Suprapubic skin (tissue), 4 donors: ENCODE data around the gene ZW10. TPM values are rescaled to one million over a fixed set of nuclear protein-coding genes. Genes with fewer than 3 reads are reported as not detected.

ENCODE experiments used
- DNase-seq, 2 donors: peaks; one replicate each; pipeline ENCODE4 v3.0.0-alpha.2; 2019; ENCODE audit warnings: low spot score in 2 of 2
- H3K27ac ChIP-seq: fragments of 200-600 bp; sonication (generic); one replicate; pipeline ENCODE4 v1.5.1; 2019
- H3K27me3 ChIP-seq: fragments of 200-600 bp; sonication (generic); one replicate; pipeline ENCODE4 v1.5.1; 2019
- H3K36me3 ChIP-seq: fragments of 200-600 bp; sonication (generic); one replicate; pipeline ENCODE4 v1.5.1; 2019
- H3K4me1 ChIP-seq: fragments of 200-600 bp; sonication (generic); one replicate; pipeline ENCODE4 v1.5.1; 2019
- H3K4me3 ChIP-seq: fragments of 200-600 bp; sonication (generic); one replicate; pipeline ENCODE4 v1.5.1; 2019; ENCODE audit warnings: mild to moderate bottlenecking
- H3K9me3 ChIP-seq: fragments of 200-600 bp; sonication (generic); one replicate; pipeline ENCODE4 v1.5.1; 2019
- EP300 ChIP-seq: sonication (generic); formaldehyde crosslinking; IDR thresholded peaks from one replicate; pipeline ENCODE4 v1.6.1; 2017; ENCODE audit warnings: antibody characterized with exemption
- POLR2A ChIP-seq, 2 donors: fragments of 450-650 bp; IDR thresholded peaks; one replicate each; pipeline ENCODE4 v1.6.1; 2017; ENCODE audit warnings: antibody characterized with exemption in 2 of 2, mild to moderate bottlenecking in 2 of 2, moderate library complexity in 2 of 2
- POLR2AphosphoS5 ChIP-seq, 3 donors: sonication (generic); formaldehyde crosslinking; IDR thresholded peaks; one replicate each; pipeline ENCODE4 v1.6.1; 2017; ENCODE audit warnings: antibody characterized with exemption in 3 of 3
- WGBS: methylation state at CpG from one replicate; pipeline ENCODE4 v1.1.5; 2018; 5-methylcytosine and 5-hydroxymethylcytosine counted together
- total RNA-seq, 4 donors: library from RNA; depleted of rRNA; stranded (reverse); fragments of >200 nt; gene quantifications; one replicate each; pipeline ENCODE4 v1.1.0, GENCODE V29; 2016
- TF ChIP-seq, protein P1 (sequence below), 2 donors: fragments of 200-600 bp in 1 of 2; fragments of 450-650 bp in 1 of 2; sonication (generic) in 1 of 2; IDR thresholded peaks; one replicate each; pipeline ENCODE4 v1.5.1; 2016 to 2019; ENCODE audit warnings: antibody characterized with exemption in 2 of 2, mild to moderate bottlenecking in 1 of 2, moderate library complexity in 1 of 2

ZW10 gene
- total RNA-seq, 4 donors from 2014 or later, result 15.0 to 22.7 (median 20.8) TPM

DNA sequence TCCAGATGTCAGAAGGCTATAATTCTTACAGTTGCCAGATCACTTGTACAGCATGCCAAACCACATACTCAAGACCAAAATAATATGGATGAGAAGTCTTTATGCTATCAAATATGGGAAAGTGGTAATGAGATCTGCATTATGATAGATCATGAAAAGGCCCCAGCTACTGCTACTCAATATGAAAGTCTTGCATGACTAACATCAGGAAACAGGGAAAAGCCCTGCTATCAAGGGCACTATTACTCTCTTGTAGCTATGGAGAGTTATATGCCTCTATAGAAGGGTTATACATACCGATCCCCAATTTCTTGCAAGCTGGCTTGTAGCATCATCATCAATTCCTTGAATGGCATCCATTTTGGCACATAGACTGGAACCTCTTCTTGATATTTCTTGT is 37.2 kb downstream of the ZW10 start:
- H3K27ac ChIP-seq, result no peak overlapping the region
- H3K4me1 ChIP-seq, result no peaks in the 10 kb centered on the region
- 84% methylated on average over 1 of the region's 1 CpG for WGBS
- no peaks in the 10 kb centered on the region for H3K9me3 ChIP-seq
- TF ChIP-seq POLR2AphosphoS5 (IDR thresholded peaks at IDR 0.05) (no peak), EP300 (no peak), POLR2A (IDR thresholded peaks at IDR 0.05) (no peak)
- TF ChIP-seq, protein P1, sequence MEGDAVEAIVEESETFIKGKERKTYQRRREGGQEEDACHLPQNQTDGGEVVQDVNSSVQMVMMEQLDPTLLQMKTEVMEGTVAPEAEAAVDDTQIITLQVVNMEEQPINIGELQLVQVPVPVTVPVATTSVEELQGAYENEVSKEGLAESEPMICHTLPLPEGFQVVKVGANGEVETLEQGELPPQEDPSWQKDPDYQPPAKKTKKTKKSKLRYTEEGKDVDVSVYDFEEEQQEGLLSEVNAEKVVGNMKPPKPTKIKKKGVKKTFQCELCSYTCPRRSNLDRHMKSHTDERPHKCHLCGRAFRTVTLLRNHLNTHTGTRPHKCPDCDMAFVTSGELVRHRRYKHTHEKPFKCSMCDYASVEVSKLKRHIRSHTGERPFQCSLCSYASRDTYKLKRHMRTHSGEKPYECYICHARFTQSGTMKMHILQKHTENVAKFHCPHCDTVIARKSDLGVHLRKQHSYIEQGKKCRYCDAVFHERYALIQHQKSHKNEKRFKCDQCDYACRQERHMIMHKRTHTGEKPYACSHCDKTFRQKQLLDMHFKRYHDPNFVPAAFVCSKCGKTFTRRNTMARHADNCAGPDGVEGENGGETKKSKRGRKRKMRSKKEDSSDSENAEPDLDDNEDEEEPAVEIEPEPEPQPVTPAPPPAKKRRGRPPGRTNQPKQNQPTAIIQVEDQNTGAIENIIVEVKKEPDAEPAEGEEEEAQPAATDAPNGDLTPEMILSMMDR (IDR thresholded peaks at IDR 0.05), result no peak
- H3K27me3 ChIP-seq, result no peaks in the 10 kb centered on the region
- H3K4me3 ChIP-seq, result no peak overlapping the region
- peaks cover 79% of the 10 kb centered on the region for H3K36me3 ChIP-seq
- no peak for DNase-seq

DNA sequence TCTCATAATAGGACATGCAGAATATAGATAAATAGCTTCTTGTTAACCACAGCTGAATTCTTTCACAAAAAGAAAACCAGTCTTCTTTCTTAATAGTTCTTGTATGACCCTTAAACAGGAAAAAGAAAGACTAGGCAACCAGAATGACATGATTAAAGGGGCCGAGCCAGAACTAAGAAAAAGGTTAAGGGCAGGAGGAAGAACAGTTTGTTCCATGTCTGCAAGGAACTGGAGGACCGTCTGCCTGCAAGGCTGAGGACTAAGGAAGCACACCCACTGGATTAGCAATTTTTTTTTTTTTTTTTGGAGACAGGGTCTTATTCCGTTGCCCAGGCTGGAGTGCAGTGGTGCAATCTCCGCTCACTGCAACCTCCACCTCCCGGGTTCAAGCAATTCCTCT is 41.4 kb downstream of the ZW10 start:
- no peak for DNase-seq
- H3K4me3 ChIP-seq, result no peak overlapping the region
- TF ChIP-seq POLR2A (IDR thresholded peaks at IDR 0.05), result no peak
- no peak for TF ChIP-seq EP300
- TF ChIP-seq POLR2AphosphoS5 (IDR thresholded peaks at IDR 0.05), result no peak
- TF ChIP-seq, protein P1 (IDR thresholded peaks at IDR 0.05), result no peak
- H3K4me1 ChIP-seq, result no peaks in the 10 kb centered on the region
- H3K9me3 ChIP-seq, result no peaks in the 10 kb centered on the region
- H3K27ac ChIP-seq, result no peak overlapping the region
- H3K27me3 ChIP-seq, result no peaks in the 10 kb centered on the region
- 92% methylated on average over 5 of the region's 5 CpGs for WGBS
- peaks cover 45% of the 10 kb centered on the region for H3K36me3 ChIP-seq

DNA sequence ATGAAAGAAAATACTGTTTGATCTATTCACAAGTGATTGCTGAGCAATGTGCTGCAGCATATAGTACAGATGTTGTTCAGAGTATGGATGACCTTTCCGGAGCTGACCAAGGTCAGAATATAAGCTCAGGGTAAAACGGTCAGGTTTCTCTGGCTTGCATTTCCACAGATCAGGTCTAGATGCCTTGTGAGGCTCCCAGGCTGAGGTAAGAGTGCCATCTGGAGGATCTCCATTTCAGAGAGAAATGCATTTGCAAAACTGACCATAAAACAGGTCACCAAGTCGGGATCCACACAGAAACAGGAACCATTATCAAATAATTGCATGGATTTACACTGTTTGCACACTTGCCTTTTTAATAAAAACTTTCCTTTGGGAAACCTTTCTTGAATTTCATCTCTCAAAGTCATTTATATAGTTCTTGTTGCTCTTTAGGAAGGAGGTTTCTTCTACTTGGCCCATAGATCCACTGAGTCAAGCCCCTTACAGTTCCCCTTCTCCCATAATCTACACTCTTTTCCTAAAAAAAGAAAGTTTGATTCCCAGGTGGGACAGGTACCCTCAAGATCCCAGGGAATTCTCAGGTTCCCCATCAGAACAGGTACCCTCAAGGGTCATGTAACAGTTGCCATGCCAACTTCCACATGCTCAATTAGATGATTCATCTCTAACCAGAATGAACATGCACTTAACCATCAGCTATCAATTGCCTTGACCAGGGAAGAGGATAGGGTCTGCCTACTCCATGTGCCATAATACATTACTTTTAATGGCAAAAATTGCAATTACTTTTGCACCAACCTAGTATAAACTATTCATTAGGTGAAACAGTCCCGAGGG is 42.4 kb downstream of the ZW10 start:
- H3K9me3 ChIP-seq, result no peaks in the 10 kb centered on the region
- H3K27me3 ChIP-seq, result no peaks in the 10 kb centered on the region
- WGBS, result 48% methylated on average over 4 of the region's 4 CpGs
- no peak overlapping the region for H3K4me3 ChIP-seq
- H3K36me3 ChIP-seq, result peaks cover 35% of the 10 kb centered on the region
- no peaks in the 10 kb centered on the region for H3K4me1 ChIP-seq
- DNase-seq, result no peak
- H3K27ac ChIP-seq, result no peak overlapping the region
- TF ChIP-seq, protein P1 (IDR thresholded peaks at IDR 0.05), result peak; percentile 24 to 25
- TF ChIP-seq EP300, result no peak

DNA sequence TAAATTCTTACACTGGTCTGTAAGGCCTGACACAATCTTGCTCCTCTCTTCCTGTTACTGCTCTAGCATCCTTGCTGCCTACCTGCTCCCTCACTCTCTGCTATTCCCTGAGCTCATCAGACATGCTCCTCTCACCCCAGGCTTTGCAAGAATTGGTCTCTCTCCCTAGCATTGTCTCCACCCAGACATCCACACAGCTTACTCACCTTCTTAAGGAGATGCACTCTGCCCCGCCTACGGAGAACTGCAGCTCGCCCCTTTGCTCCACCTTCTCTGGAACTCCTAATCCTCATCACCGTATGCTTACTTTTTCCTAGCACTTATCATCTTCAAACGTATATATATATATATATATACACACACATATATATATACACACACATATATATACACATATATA is 44.0 kb downstream of the ZW10 start:
- Histone ChIP-seq H3K36me3 (peaks cover 24% of the 10 kb centered on the region), H3K4me1 (no peaks in the 10 kb centered on the region), H3K4me3 (no peak overlapping the region), H3K27me3 (no peaks in the 10 kb centered on the region), H3K9me3 (no peaks in the 10 kb centered on the region), H3K27ac (no peak overlapping the region)
- TF ChIP-seq, protein P1 (IDR thresholded peaks at IDR 0.05), result no peak
- TF ChIP-seq POLR2AphosphoS5 (IDR thresholded peaks at IDR 0.05) (no peak), POLR2A (IDR thresholded peaks at IDR 0.05) (no peak), EP300 (no peak)
- no peak for DNase-seq
- WGBS, result 55% methylated on average over 5 of the region's 5 CpGs

DNA sequence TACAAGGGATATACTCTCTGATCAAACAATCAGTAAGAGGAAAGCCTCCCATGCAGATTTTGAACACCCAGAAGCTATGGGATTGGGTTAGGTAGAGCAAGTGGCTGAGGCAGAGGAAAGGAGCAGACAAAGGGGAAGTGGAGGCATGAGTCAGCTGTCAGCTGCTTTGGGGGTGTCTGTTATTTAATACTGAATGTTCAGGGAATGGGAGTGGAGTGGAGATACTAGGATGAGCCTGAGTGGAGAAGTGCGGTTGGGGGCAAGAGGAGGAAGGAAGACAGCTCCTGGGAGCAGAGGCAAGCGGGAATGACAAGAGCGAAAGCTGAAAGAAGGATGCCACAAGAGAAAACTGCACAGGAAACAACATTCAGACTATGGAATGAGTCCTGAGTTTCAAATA is 44.7 kb downstream of the ZW10 start:
- DNase-seq, result no peak
- H3K4me1 ChIP-seq, result no peaks in the 10 kb centered on the region
- TF ChIP-seq POLR2A (IDR thresholded peaks at IDR 0.05) (no peak), EP300 (no peak), POLR2AphosphoS5 (IDR thresholded peaks at IDR 0.05) (no peak)
- TF ChIP-seq, protein P1 (IDR thresholded peaks at IDR 0.05), result no peak
- H3K36me3 ChIP-seq, result peaks cover 18% of the 10 kb centered on the region
- H3K27ac ChIP-seq, result no peak overlapping the region
- H3K9me3 ChIP-seq, result no peaks in the 10 kb centered on the region
- no peaks in the 10 kb centered on the region for H3K27me3 ChIP-seq
- no peak overlapping the region for H3K4me3 ChIP-seq
- WGBS, result 82% methylated on average over 3 of the region's 3 CpGs
